Loucy (cell line): ENCODE results near the gene PNPLA4.

Experiments used
- CTCF ChIP-seq: fragments of 200-600 bp; sonication (generic); conservative IDR thresholded peaks from 2 replicates; pipeline ENCODE4 v1.5.1; 2014; ENCODE audit warnings: mild to moderate bottlenecking, antibody characterized with exemption, low read length
- EZH2phosphoT487 ChIP-seq: fragments of 200-600 bp; IDR thresholded peaks from 2 replicates; pipeline ENCODE4 v1.6.1; 2018; ENCODE audit warnings: antibody characterized with exemption, mild to moderate bottlenecking, moderate library complexity, borderline replicate concordance

GRCh38 chrX:7908821-7909220, 18.4 kb downstream of the PNPLA4 start:
- TF ChIP-seq CTCF (no peak), EZH2phosphoT487 (no peak)
